Measurements from ENCODE around the gene FTCDNL1. TPM values are rescaled to one million over a fixed set of nuclear protein-coding genes. Genes with fewer than 3 reads are reported as not detected.

Gene FTCDNL1
- total RNA-seq, 1 experiment from 2014 or later: 2.0 TPM

DNA sequence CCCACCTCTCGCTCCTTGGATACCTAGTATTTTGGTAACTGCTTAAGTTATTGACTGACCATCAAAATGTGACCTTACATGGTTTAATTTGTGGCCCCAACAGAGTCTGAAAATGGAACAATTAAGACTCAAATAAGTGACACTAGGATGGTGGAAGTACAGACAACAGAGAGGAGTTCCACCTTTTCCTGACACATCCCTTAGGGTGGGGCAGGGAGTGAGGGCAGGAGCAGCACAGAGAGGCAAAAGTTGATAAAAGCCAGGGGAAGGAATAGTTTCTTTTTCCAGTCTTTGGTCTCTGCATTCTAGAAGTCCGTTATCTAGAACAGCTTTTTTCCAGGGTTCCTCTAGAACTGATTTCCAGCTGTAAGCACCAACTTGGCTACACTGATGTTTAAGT lies 32.2 kb downstream of the FTCDNL1 start:
- no peaks in the 10 kb centered on the region for H3K36me3 Mint-ChIP-seq (ENCODE audit: insufficient read depth in 1 of 3, low read depth in 3 of 3)
- no peak overlapping the region for H3K27ac Mint-ChIP-seq
- Histone ChIP-seq H3K27me3 (ENCODE audit: insufficient read depth, low read length) (no peaks in the 10 kb centered on the region), H3K23ac (ENCODE audit: insufficient read length, low read depth, low read length) (no peak overlapping the region), H3K27ac (ENCODE audit: insufficient read length, low read depth, low read length) (no peak overlapping the region), H2BK120ac (ENCODE audit: low read depth, low read length, poor library complexity, severe bottlenecking) (no peak overlapping the region), H3K4me1 (ENCODE audit: insufficient read depth, low read length) (no peaks in the 10 kb centered on the region), H2BK15ac (ENCODE audit: low read depth, low read length) (no peak overlapping the region), H3K4ac (ENCODE audit: low read depth, low read length) (no peak overlapping the region), H2AK5ac (ENCODE audit: insufficient read length, low read length) (no peak overlapping the region), H3K9me3 (ENCODE audit: control insufficient read depth, low read depth, low read length) (no peaks in the 10 kb centered on the region), H3K4me2 (ENCODE audit: insufficient read depth, insufficient read length, low read length) (no peak overlapping the region), H3T11ph (ENCODE audit: low read length) (no peak overlapping the region), H2AFZ (ENCODE audit: low read length) (no peak overlapping the region), H3K23me2 (ENCODE audit: insufficient read length, low read depth, low read length, poor library complexity, severe bottlenecking) (no peaks in the 10 kb centered on the region), H3K79me1 (ENCODE audit: insufficient read depth, low read depth, low read length, poor library complexity, severe bottlenecking) (no peaks in the 10 kb centered on the region), H2BK5ac (ENCODE audit: insufficient read length, low read length) (no peak overlapping the region), H3K18ac (ENCODE audit: insufficient read length, low read depth, low read length) (no peak overlapping the region), H3K14ac (ENCODE audit: insufficient read depth, low read length) (no peak overlapping the region), H3K79me2 (ENCODE audit: insufficient read depth, low read length) (no peaks in the 10 kb centered on the region), H2BK20ac (ENCODE audit: low read depth, low read length, poor library complexity, severe bottlenecking) (no peak overlapping the region), H4K8ac (replicated peaks; ENCODE audit: insufficient read length, low read depth, low read length) (no peak overlapping the region), H2BK12ac (ENCODE audit: insufficient read length, low read depth, low read length) (no peak overlapping the region), H4K5ac (ENCODE audit: insufficient read length, low read depth, low read length) (no peak overlapping the region), H4K91ac (ENCODE audit: insufficient read length, low read depth, low read length) (no peak overlapping the region), H3K56ac (ENCODE audit: insufficient read length, low read depth, low read length) (no peak overlapping the region), H4K20me1 (ENCODE audit: control insufficient read depth, insufficient read depth, insufficient read length) (no peaks in the 10 kb centered on the region), H3K9ac (ENCODE audit: extremely low read depth, insufficient read length, low read length) (no peak overlapping the region)
- TF ChIP-seq, protein P1, sequence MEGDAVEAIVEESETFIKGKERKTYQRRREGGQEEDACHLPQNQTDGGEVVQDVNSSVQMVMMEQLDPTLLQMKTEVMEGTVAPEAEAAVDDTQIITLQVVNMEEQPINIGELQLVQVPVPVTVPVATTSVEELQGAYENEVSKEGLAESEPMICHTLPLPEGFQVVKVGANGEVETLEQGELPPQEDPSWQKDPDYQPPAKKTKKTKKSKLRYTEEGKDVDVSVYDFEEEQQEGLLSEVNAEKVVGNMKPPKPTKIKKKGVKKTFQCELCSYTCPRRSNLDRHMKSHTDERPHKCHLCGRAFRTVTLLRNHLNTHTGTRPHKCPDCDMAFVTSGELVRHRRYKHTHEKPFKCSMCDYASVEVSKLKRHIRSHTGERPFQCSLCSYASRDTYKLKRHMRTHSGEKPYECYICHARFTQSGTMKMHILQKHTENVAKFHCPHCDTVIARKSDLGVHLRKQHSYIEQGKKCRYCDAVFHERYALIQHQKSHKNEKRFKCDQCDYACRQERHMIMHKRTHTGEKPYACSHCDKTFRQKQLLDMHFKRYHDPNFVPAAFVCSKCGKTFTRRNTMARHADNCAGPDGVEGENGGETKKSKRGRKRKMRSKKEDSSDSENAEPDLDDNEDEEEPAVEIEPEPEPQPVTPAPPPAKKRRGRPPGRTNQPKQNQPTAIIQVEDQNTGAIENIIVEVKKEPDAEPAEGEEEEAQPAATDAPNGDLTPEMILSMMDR (conservative IDR thresholded peaks at IDR 0.05): no peak
- no CpG with 5 or more reads among the region's 2 CpGs for WGBS (ENCODE audit: extremely low coverage, insufficient read length, low lambda C conversion rate)
- no peaks in the 10 kb centered on the region for H3K27me3 Mint-ChIP-seq (ENCODE audit: low read depth)
- DNase-seq: no peak
- no peak overlapping the region for H3K4me3 Mint-ChIP-seq
- peaks cover 2% of the 10 kb centered on the region in 2 experiments; a peak in 1 of 4 replicates for H3K4me1 Mint-ChIP-seq
- H3K9me3 Mint-ChIP-seq: no peaks in the 10 kb centered on the region

Data from H9 (cell line).